Anterior cingulate cortex (tissue), 58 donors: ENCODE results near the gene DGAT2.
A peak's percentile ranks its signal among the peaks of the same experiment; 100 is the strongest.
"Not testable (repeated sequence)": the region's sequence is repeated elsewhere in the genome, so short reads cannot be mapped to it uniquely, and the experiment has no call there.

Experiments used
- DNase-seq, 58 donors: peaks; one replicate each; lab custom pipeline; 2025; lab: John Stamatoyannopoulos, UW

The DGAT2 gene, protein sequence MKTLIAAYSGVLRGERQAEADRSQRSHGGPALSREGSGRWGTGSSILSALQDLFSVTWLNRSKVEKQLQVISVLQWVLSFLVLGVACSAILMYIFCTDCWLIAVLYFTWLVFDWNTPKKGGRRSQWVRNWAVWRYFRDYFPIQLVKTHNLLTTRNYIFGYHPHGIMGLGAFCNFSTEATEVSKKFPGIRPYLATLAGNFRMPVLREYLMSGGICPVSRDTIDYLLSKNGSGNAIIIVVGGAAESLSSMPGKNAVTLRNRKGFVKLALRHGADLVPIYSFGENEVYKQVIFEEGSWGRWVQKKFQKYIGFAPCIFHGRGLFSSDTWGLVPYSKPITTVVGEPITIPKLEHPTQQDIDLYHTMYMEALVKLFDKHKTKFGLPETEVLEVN

DNA sequence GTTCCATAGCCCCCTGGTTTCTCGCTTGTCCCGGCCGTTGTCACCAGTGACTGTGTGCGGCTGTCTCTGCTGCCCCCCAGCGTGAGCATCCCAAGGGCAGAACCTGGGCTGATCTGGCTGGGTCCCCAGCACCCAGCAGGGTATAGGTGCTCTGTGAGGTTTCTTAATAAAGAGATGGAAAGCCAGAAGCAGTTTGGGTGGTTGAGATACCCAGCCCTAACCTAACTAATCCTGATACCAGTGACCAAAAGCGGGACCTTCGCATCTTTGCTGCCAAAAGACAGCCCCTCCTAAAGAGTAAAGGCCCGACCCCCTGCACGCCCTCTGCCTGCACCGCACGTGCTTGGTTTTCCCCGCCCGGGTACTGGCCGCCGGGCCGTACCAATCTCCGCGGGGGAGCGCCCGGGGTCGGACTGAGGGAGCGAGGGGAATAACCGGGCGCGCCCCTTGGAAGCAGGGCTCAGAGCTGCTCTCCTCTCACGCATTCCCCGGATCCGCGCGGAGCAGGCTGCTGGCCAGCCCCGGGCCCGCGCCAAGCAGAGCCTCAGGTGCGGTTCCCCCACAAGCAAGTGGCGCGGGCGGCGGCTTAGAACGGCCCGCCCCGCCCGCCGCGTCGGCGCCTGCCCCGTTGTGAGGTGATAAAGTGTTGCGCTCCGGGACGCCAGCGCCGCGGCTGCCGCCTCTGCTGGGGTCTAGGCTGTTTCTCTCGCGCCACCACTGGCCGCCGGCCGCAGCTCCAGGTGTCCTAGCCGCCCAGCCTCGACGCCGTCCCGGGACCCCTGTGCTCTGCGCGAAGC is at the start of gene DGAT2:
DGAT2 (plus strand) TSS at position 667 of the 797 bp plus-strand sequence. CDS start 214 bp downstream, outside the sequence.
- DNase-seq, result peak in 51 of 58 donors; percentile 5 to 77 (median 42)

DNA sequence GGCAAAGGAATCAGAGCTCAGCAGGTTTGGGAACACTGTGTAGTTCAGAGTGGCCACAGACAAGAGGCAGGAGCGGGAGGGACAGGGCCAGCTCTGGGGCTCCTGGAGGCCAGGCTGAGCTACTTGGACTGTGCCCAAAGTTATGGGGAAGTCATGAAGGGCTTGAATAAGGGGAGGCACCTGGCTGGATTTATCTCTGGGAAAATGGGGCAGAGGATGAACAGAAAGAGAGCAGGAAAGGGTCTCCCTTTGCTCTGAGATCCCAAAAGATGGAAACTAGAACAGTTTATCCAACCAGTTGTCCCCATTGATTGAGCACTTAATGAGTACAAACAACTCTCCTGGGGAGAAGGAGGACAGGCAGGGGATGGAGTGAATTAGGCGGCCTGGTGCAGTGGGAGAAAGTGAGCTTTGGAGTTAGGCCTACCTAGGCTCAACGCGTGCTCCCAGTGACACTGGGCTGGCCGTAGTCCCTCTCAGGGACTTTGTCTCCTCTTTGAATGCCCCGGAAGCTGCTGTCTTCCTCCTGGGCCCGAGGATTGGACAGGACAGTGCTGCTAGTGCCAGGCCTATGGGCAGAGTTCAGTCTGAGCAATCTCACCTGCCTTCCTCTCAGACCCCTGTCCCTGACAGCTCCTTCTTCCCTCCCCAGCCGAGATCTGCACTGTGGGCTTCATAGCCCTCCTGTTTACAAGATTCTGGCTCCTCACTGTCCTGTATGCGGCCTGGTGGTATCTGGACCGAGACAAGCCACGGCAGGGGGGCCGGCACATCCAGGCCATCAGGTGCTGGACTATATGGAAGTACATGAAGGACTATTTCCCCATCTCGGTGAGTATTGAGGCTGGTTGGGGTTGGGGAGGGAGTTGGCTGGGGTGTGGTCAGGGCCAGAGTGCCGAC is 49.0 kb upstream of the DGAT2 start:
- DNase-seq, result no peak

DNA sequence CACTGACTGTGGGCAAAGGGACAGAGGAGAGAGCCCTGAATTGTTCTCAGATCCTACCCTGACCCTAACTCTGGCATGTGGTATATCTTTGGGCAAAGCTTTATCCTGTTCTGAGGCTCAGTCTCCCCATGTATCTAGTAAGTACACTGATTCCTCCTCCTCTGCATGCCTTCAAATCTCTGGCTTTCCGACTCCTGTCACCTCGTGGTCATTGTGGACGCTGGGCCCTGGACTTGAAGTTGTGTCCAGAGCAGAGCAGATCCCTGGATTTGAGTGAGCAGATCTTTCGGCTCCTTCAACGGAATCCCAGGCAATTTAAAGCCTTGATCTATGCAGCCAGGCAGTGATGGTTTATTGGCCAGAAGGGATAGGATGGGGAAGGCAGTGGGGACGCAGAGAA is 47.9 kb upstream of the DGAT2 start:
- DNase-seq, result no peak

DNA sequence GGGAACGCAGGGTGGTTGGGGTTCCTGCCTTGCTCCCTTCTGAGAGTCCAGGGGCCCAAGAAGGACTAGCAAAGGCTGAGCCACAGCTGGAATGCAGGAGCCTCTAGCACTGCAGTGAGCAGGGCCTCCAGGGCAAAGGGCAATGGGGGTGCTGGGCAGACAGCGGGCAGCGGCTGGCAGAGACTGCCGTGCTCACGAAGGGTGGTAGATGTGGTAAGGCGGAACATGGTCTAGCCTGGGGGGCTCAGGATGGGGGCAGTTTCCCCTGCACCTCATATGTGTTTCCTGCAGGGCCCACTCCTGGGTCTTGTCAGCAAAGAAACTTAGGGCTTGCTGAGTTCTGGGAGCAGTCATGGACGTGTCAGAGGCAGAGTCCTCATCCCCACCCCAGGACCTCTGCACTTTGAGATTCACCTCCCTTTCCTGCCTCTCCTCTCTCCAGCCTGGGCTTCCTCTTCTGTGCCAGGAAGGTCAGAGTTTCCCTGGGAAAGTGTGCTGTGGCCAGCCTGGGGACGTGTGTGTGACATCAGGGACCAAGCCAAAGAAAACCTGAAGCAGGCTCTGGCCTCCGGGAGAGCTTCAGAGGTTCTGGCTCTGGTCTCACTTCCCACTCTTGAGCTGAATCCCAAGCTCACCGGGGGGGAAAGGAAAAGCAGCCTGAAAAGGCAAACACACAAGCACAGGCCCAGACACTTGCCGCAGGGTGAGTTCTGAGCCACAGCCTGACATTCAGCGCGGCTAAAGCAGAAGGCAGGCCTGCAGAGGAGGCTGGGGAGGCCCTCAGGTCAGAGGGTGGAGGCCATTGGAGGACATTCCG is 46.5 kb upstream of the DGAT2 start:
- DNase-seq, result no peak

DNA sequence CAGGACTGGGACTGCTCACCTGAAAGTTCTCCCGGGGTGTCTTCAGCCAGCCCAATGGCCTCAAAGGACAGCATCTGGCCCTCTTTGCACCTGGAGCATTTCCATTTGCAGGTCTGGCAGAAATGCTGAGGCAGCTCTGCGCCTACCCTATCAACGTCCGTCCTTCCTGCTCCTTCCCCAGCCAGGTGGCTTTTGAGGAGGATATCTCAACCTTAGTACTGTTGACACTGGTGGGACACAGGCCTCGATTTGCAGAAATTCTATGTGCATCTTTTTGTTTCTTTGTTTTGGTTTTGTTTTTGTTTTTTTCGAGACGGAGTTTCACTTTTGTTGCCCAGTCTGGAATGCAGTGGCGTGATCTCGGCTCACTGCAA is 45.9 kb upstream of the DGAT2 start:
- DNase-seq, result no peak

DNA sequence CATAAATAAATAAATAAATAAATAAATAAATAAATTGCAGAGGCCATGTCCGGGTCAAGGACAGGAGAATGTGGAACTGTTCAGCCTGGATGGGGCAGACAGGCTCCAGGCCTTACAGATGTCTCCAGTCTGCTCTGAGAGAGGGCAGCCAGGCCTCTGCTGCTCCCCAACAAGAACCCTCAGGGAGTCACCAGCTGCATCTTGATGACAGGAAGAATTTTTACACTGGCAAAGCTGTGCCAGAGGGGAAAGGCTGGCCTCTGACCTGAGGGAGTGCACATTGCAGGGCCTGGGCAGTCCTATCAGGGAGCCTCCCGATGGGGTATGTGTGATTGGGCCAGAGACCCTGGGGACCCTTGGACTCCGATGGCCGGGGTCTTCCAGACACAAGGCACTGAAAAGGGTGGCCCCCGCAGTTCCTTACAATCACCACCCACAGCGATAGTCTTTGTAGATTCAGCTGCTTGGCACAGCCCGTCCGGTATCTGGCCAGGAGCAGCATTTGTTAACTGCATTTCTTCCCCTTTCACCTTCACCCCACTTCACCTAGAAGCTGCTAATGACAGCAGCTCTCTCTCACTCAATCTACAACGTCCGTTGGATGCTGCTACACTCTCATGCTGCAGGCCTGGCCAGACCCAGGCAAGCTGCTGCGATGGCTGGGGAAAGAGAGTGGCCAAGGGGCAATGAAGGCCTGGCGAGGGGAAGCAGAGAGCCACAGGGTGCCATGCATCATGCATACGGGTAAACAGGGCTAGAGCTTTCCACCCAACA is 42.8 kb upstream of the DGAT2 start:
- no peak for DNase-seq

DNA sequence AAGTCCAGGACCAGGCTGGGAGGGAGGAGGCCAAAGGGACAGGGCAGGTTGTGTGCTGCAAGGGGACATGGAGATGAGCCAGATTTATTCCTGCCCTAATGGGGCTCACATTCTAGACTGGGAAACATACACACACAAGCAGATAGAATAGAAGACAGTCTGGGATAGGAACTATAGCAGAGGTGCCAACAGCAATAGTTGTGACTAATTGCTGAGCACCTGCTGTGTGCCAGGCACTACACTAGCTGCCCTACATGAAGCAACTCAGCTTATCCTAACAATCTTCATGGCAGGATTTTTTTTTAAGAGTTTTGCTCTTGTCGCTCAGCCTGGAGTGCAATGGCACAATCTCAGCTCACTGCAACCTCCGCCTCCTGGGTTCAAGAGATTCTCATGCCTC is 39.6 kb upstream of the DGAT2 start:
- no peak for DNase-seq

DNA sequence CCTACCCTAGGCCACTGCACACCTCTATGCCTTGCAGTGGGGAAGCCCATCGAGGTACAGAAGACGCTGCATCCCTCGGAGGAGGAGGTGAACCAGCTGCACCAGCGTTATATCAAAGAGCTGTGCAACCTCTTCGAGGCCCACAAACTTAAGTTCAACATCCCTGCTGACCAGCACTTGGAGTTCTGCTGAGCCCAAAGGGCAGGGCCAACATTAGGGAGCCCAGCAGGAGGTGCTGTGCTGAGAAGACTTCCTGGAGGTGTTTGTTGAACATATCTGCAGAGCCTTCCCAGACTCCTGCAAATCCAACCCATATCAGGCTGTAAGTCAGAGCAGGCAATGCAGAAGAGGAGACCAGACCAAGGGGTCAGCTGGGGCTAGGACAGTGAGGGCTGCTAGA is 37.5 kb upstream of the DGAT2 start:
- no peak for DNase-seq

DNA sequence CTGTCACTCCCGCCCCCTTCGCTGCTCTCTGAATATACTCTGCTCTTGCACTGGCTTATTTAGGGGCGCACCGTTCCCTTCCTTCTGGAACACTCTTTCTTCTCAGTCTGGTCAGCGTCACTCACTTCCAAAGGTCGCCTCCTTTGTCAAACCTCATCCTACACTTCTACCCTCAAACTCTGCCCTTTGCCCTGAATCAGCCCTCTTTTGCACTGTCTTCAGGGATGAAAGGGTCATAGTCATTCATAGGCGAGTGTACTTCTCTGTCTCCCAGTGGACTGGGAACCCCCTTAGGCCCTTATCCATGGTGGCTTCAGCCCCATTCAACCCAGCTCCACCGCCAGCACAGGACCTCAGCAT is 35.5 kb upstream of the DGAT2 start:
- DNase-seq, result no peak

DNA sequence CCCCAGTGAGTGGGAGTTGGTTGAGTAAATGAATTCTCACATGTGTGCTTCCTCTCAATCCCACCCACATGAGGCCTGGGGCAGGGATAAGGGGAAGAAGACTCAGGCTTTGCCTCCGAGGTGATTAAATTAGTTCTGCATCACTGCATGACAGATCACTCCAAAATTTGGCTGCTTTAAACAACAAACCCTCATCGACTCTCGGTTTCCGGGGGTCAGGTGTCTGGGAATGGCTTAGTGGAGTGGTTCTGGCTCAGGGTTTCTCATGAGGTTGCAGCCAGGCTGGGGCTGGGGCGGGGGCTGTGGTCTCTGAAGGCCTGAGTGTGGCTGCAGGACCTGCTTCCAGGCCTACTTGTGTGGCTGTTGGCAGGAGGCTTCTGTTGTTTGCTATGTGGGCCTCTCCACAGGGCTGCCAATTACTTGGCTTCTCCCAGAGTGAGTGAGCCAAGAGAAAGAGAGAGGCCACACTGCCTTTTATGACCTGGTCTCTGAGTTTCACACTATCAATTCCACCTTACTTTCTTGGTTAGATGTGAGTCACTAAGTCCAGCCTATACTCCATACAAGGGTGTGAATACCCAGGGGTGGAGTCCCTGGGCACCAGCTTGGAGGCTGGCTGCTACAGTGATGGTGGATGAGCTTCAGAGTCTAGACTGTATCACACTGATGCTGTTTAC is 35.0 kb upstream of the DGAT2 start:
- peak in 19 of 58 donors; percentile 6 to 54 (median 18) for DNase-seq

DNA sequence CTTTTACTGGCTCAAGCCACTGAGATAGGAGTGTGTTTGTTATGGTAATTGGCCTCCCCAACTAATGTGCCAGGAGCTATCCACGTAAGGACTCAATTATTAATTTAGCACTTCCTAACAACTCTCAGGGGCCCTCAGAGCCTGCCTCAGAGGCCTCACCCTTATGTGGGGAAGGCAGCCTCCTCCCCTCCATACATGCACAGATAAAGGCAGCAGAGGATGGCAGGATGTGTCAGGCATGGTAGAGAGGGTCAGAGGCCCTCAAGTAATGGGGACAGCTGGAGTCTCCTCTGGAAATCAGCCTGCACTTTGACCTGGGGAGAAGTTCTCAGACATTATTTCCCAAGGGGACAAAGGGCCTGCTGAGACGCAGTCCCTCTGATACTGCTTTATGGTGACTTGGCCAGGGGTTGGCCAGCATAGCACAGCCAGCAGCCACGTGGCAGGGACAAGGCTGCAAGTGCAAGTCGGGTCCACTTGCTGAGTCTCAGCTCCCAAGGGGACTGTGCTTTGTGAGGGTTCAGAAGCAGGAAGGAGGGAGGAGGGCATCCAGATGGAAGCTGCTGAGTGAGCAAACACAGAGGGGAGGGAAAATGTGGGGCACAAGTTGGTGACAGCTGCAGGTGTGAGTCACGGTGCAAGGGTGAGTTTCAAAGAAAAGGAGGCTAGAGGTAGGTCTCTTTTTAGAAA is 33.9 kb upstream of the DGAT2 start:
- no peak for DNase-seq

DNA sequence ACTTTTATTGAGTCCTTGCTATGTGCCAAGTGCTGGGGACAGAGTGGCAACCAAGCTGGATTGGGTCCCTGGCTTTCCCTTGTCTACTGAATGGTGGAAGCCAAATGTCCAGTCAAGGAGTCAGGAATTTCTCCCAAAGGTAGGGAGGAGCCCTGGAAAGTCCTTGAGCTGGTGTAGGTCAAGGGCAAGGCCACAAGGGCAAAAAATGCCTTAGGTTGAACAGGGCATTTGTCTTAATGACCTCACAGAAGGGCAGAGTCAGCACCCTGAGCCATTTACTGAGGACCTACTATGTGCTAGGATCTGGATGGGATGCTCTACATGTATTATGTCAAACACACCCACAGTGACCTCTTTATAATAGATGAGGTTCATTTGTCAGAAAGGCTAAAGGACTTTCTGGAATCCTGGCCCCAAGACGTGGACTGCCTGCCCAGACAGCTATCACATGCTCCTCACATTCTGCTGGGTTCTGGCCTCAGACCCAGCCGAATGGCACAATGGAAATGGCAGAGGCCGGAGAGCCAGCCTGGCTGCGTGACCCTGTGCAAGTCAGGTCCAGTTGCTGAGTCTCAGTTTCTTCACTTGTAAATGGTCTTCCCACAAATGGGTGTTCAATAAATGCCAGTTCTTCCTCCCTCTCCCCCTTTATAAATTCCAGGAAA is 33.3 kb upstream of the DGAT2 start:
- peak in 1 of 58 donors; percentile 7 for DNase-seq

DNA sequence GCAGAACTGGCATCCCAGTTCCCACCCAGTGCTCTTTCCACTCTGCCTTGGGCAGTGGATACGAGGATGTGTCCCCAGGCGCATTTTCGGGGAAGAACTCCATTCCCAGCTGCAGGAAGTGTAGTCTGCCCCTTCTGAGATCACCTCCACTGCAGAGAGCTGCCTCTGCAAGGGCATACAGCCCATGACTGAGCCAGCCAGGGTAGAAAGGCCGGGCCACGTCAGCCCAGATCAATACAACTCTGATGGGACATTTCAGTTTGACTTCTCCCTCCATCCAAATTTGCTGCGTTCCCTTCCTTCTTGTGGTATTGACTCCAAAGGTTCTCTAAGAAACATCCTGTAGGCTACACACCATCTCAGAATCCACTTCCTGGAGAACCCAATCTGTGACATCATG is 31.3 kb upstream of the DGAT2 start:
- DNase-seq, result no peak

DNA sequence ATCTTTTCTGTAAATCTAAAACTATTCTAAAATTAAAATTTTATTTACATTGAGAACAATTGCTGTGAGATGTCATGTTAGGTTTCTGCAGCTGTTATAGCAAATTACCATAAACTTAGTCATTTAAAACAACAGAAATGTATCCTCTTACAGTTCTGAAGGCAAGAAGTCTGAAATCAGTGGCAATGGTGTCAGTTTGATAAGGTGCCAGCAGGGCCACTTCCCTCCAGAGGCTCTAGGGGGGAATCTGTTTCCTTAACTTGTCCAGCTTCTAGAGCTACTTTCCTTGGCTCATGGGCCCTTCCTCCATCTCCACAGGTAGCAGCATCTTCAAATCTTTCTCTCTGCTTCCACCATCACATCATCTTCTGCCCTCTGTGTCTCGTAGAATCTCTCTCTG is 27.9 kb upstream of the DGAT2 start:
- DNase-seq, result no peak

DNA sequence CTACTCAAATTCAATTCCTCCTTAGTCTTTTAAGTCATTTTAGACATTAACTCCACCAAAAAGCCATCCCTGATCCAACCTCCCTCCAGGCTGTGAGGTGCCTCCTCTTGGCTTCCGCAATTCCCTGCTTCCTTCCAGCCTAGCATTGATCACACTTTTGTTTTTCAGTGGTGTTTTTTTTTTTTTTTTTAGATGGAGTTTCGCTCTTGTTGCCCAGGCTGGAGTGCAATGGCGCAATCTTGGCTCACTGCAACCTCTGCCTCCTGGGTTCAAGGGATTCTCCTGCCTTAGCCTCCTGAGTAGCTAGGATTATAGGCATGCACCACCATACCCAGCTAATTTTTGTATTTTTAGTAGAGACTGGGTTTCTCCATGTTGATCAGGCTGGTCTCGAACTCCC is 25.4 kb upstream of the DGAT2 start:
- not testable (repeated sequence) for DNase-seq

DNA sequence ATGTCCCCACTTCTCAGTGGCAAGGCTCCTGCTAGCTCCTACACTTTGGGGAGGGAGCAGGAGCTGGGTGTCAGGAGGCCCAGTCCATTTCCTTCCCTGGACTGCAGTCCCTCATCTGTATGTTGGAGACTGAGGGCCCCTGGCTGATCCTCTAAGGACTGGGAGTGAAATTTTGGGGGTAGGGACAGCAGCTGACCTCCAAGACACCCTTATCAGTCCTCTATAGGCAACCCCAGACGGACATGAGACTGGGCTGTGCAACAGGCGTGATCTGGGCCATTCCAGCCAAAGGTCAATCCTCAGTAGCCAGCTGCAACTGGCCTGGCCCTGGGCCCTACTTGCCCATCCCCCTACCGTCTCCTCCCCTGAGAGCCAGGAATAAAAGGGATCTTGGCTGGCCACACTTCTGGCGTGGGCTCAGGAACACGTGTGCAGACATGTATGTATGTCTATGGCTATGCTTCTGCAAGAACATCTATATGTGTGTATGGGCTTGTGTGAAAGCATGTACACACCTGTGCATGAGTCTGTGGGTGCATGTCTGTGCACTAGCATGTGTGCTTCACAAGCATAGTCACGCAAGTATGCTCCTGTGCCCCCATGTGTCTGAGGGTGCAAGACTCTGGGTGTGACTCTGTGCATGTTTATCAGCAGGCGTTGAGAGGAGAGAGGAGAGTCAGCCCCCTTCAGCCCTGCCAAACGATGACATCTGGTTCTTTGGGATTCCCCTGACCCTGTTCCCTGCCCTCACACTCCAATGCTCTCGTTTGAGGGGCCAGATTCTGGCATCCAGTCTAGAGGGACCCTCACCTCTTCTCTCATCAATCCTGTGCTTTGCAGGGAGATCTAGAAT is 24.6 kb upstream of the DGAT2 start:
- DNase-seq, result no peak

DNA sequence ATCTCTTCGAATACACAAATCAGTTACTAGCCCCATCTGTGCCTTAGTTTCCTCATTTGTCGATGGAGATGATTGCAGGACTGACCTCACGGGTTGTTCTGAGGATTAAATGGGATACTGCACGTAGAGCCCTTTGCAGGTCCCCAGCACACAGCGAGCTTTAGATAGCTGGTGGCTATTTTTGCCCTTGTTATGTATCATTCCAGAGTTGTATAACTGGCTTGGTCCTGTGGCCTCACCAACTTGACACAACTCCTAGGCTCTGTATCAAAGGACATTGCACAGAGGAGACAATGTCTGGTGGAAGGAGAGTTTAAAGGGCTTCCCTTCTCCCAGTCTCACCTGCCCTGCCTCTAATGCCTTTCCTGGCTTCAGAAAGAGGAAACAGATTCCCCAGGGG is 22.8 kb upstream of the DGAT2 start:
- no peak for DNase-seq
